HG03135 (cell line): ENCODE measurements around the gene DDX49.

Experiments used
- ATAC-seq: cut with Tn5 transposase; IDR thresholded peaks from one replicate; pipeline ENCODE4 v1.9.1; 2021; ENCODE audit warnings: mild to moderate bottlenecking, moderate library complexity; ENCODE audit not compliant: unreplicated experiment

DDX49 gene

GRCh38 chr19:18919086-18919899, at the start of gene DDX49, which contains the start of gene COPE:
Gene DDX49 (plus strand): TSS chr19:18919715. CDS start chr19:18919742, 27 bp downstream.
Gene COPE (minus strand): TSS chr19:18919387. CDS start chr19:18919348, 39 bp downstream.
- ATAC-seq, result peak; percentile 89

GRCh38 chr19:18869781-18870530, 49.6 kb upstream of the DDX49 start:
- no peak for ATAC-seq

GRCh38 chr19:18870531-18871172, 48.9 kb upstream of the DDX49 start:
- ATAC-seq, result no peak

- no peak for ATAC-seq
These were observed 48.0 kb upstream of the DDX49 start for GRCh38 chr19:18871543-18871942.

GRCh38 chr19:18875726-18876125, 43.8 kb upstream of the DDX49 start:
- no peak for ATAC-seq

GRCh38 chr19:18876865-18877264, 42.6 kb upstream of the DDX49 start:
- no peak for ATAC-seq

GRCh38 chr19:18878058-18878797, 41.3 kb upstream of the DDX49 start:
- ATAC-seq, result no peak

- no peak for ATAC-seq
These were observed 40.5 kb upstream of the DDX49 start for GRCh38 chr19:18878858-18879578.

- ATAC-seq, result no peak
These were observed 39.7 kb upstream of the DDX49 start for GRCh38 chr19:18879579-18880373.

GRCh38 chr19:18881491-18881890, 38.0 kb upstream of the DDX49 start:
- no peak for ATAC-seq

- ATAC-seq, result no peak
These were observed 35.8 kb upstream of the DDX49 start for GRCh38 chr19:18883526-18884304.

GRCh38 chr19:18886972-18887371, 32.5 kb upstream of the DDX49 start:
- ATAC-seq, result no peak

- no peak for ATAC-seq
These were observed 29.4 kb upstream of the DDX49 start for GRCh38 chr19:18889949-18890745.

GRCh38 chr19:18893587-18894253, 25.8 kb upstream of the DDX49 start:
- ATAC-seq, result no peak

- ATAC-seq, result no peak
These were observed 25.1 kb upstream of the DDX49 start for GRCh38 chr19:18894254-18895037.

- no peak for ATAC-seq
These were observed 24.3 kb upstream of the DDX49 start for GRCh38 chr19:18895038-18895823.
